Heart left ventricle (tissue), 13 donors: ENCODE measurements around the gene TLK1.

Experiments
- CTCF ChIP-seq, 12 donors: fragments of 200-600 bp; sonication (generic) in 4 of 12; IDR thresholded peaks; one replicate each; pipeline versions ENCODE4 v1.5.0 to v1.8.0; 2018 to 2022; ENCODE audit warnings: antibody characterized with exemption in 12 of 12, mild to moderate bottlenecking in 5 of 12
- POLR2A ChIP-seq, 2 donors: fragments of 450-650 bp; IDR thresholded peaks; one replicate each; pipeline ENCODE4 v1.6.1; 2017; ENCODE audit warnings: antibody characterized with exemption in 2 of 2, mild to moderate bottlenecking in 2 of 2, moderate library complexity in 2 of 2
- donor health status: ischemic (EF 13 %, LVEDD 7.1; RV severe dilation, severe dysfunction).
- donor health status: DM: no; HTN: yes; CAD: no.
- donor health status: DM: no; HTN: no; CAD: no.
- donor health status: ischemic (EF 25% LVEDD 6.9; RV normal size, moderate dysfunction).
- donor health status: ischemic (EF 25% LVEDD 5.7; RV mildly dilated, moderate dysfunction).
- donor health status: ischemic (EF 35%, LVEDD 5.7; RV mildly dilated, moderate dysfunction).
- donor health status: nonischemic (EF 11% LVEDD 7.7; RV severe dilation, severe dysfunction).
- donor health status: DM: yes; HTN: yes; CAD: no.
- donor health status: PGD.
- donor health status: ischemic (EF 29% LVEDD 5.4; RV normal size, mild dysfunction).
- donor health status: nonischemic (EF 23%, LVEDD 6.1; RV moderate dilation, normal function).

- TF ChIP-seq CTCF (IDR thresholded peaks at IDR 0.05) (no peak), POLR2A (IDR thresholded peaks at IDR 0.05) (no peak)
These were observed 13.4 kb upstream of the TLK1 start for GRCh38 chr2:171174075-171174474.
